ENCODE measurements around the gene PITPNM3. TPM values are rescaled to one million over a fixed set of nuclear protein-coding genes. Genes with fewer than 3 reads are reported as not detected.

PITPNM3 gene
- total and polyA plus RNA-seq, 2 of the 8 experiments (the other 6 are each of a cell fraction or from before 2014, with no cell fraction given), result 1.7 to 3.1 TPM

DNA sequence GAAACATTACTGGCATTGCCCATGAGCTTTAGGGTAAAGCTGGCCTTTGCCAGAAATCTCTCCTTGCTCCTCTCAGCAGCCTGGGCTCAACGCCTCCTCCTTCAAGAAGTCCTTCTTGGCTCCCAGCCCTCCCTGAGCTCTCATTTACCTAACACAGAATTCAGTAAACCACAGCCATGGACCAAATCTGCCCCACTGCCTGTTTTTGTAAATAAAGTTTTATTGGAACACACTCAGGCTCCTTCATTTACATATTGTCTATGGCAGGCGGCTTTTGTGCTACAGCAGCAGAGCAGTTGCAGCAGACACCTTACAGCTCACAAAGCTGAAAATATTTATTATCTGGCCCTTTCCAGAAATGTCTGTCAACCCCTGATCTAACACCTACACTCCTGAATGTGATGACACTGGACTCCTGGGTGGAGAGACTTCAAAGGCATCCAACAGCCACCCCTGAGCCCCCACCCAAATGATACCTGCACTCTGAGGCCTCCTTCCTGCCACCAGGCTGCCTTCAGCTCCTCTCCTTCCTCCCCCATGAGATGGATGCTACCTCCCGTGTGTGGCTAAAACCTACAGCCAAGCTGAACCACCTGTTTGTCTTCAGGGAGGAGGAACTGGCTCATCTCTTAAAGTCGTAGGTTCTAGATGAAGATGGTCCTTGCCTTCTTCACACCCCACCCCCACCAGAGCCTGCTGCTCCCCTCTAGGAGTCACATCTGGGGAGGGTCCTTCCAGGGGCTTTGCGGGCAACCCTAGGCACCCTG, 70.5 kb downstream of the PITPNM3 start (continued):
- TF ChIP-seq ASH2L (IDR thresholded peaks at IDR 0.05; ENCODE audit: low read length) (no peak), CHD1 (IDR thresholded peaks at IDR 0.05; ENCODE audit: low read depth, low read length) (no peak), EZH2 (IDR thresholded peaks at IDR 0.05; ENCODE audit: low read depth, low read length, severe bottlenecking) (no peak), SUZ12 (IDR thresholded peaks at IDR 0.05; ENCODE audit: low read length) (no peak)
